RWPE1 (cell line): ENCODE measurements around the gene UBAC2.

Experiments used
- CTCF ChIA-PET: fragments of 350-600 bp; sonication (Branson Sonifier 250); formaldehyde crosslinking; extraction: SDS; loops from one replicate; lab custom pipeline; 2021; lab: Yijun Ruan, JAX
- POLR2A ChIA-PET: fragments of 400-600 bp; formaldehyde crosslinking; extraction: SDS; loops from one replicate; lab custom pipeline; 2020; ENCODE audit warnings: antibody characterized with exemption; ENCODE audit not compliant: low non-redundant PET; lab: Yijun Ruan, JAX
- DNase-seq: peaks from one replicate; pipeline ENCODE4 v3.0.0; 2012; ENCODE audit warnings: low spot score
- H3K27ac ChIP-seq: fragments of 450-650 bp; 2 replicates; pipeline ENCODE4 v1.5.1; 2017
- CTCF ChIP-seq: fragments of 450-650 bp; conservative IDR thresholded peaks from 2 replicates; pipeline ENCODE4 v1.5.1; 2017; ENCODE audit warnings: low read depth, mild to moderate bottlenecking

The UBAC2 gene

GRCh38 chr13:99299920-99300341 is 99.3 kb downstream of the UBAC2 start:
- ChIA-PET POLR2A (no interaction called here), CTCF (no interaction called here)
- no peak overlapping the region for H3K27ac ChIP-seq
- DNase-seq = no peak
- TF ChIP-seq CTCF = no peak

- no peak overlapping the region for H3K27ac ChIP-seq
- no peak for TF ChIP-seq CTCF
- DNase-seq = no peak
- ChIA-PET CTCF (no interaction called here), POLR2A (no interaction called here)
These were observed 100.6 kb downstream of the UBAC2 start for GRCh38 chr13:99301056-99301838.

- H3K27ac ChIP-seq = no peak overlapping the region
- ChIA-PET POLR2A (no interaction called here), CTCF (no interaction called here)
- no peak for TF ChIP-seq CTCF
- DNase-seq = no peak
These were observed 101.4 kb downstream of the UBAC2 start for GRCh38 chr13:99301913-99302636.

GRCh38 chr13:99302637-99303505 is 102.2 kb downstream of the UBAC2 start:
- DNase-seq = no peak
- CTCF ChIA-PET = no interaction called here
- no peak for TF ChIP-seq CTCF
- POLR2A ChIA-PET = no interaction called here
- no peak overlapping the region for H3K27ac ChIP-seq

- H3K27ac ChIP-seq = no peak overlapping the region
- DNase-seq = no peak
- CTCF ChIA-PET = interaction anchor here (0.7 kb wide), 1 partner anchor 38 kb away, joined by 3 read pairs; no protein-coding TSS in a partner anchor
- POLR2A ChIA-PET = no interaction called here
- no peak for TF ChIP-seq CTCF
These were observed 103.3 kb downstream of the UBAC2 start for GRCh38 chr13:99303863-99304521.
